ENCODE data around the gene SPATA20.

Gene SPATA20

DNA sequence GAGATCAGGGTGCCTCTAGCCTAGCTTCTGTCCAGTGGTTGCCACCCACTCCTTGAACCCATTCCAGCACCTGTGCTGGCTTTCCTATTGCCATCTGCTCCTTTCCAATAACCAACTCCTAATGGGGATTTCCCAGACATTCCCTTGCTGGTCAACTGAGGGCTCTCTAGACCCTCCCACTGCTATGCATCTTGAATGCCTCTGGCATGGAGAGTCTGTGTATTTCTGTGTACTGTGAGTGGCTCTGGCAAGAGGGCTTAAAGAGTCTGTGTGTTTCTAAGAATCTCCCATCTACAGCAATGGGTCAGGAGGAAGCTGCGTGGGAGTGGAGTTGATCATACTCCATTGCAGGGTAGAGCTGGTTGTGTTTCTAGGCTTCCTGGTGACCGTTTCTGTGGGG lies 25.5 kb upstream of the SPATA20 start:
- no peak for DNase-seq

DNA sequence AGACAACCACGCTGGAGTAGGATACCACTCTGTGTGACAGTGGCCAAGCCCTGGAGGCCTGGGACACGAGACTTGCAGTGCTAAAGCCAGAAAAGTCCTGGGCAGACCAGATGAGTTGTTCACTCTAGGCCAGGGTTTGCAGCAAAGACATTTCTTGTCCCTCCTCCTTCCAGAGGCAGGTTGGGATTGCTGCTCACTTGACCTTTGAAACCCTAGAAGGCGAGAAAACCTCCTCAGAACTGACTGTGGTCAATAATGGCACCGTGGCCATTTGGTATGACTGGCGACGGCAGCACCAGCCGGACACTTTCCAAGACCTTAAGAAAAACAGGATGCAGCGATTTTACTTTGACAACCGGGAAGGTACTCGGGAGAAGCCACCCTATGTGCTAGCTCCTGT lies 24.2 kb upstream of the SPATA20 start:
- no peak for DNase-seq

DNA sequence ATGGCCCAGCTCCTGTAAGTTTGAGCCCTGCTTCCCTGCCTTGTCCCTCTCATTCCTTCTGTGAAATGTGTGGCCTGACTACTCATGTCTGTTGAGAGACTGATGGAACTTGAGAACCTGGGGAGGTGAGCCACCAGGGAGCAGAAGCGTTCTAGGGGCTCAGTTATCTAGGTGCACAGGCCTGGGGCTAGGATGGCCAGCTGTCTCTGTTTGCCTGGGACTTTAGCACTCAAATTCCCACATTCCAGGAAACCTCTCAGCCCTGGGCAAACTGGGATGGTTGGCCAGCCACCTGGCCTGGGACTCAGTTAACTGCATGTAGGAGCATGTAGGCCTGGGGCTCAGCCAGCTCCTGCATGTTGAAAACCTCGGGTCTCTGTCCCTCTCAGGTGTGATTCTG lies 23.8 kb upstream of the SPATA20 start:
- DNase-seq: no peak

DNA sequence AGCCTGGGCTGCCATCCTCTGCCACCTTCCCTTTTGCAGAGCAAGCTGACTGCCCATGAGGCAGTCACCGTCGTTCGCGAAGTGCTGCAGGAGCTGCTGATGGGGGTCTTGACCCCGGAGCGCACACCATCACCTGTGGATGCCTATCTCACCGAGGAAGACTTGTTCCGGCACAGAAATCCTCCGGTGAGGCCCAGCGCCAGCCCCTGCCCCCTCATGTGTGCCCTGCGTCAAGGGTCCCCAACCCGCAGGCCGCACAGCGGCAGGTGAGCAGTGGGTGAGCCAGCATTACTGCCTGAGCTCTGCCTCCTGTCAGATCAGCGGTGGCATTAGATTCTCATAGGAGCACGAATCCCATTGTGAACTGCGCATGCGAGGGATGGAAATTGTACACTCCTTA lies 22.1 kb upstream of the SPATA20 start:
- no peak for DNase-seq

DNA sequence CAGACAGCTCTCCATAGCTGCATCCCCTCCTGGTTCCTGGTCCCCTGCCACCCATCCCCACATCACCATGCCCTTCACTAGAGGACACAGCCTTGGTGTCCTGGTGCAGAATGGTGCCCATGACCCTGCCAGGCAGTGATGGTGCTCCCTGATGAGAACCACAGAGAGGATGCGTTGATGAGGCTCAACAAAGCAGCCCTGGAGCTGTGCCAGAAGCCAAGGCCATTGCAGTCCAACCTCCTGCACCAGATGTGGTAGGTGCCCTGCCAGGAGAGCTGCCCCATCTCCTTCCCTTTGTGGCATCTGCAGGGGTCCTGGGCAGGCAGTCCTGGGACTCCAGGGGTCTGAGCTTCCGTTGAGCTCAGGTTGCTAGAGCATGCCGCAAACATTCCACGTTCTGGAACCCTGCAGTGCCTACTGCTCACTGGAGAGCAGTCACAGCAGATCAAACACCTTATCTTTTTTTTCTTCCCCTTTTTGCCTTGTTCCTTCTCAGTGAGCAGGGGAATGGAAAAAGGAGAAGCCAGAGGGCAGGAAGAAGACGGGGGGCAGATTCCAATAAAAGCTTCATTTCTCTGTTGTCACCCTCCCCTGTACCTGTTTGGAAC lies 19.7 kb upstream of the SPATA20 start:
- no peak for DNase-seq

DNA sequence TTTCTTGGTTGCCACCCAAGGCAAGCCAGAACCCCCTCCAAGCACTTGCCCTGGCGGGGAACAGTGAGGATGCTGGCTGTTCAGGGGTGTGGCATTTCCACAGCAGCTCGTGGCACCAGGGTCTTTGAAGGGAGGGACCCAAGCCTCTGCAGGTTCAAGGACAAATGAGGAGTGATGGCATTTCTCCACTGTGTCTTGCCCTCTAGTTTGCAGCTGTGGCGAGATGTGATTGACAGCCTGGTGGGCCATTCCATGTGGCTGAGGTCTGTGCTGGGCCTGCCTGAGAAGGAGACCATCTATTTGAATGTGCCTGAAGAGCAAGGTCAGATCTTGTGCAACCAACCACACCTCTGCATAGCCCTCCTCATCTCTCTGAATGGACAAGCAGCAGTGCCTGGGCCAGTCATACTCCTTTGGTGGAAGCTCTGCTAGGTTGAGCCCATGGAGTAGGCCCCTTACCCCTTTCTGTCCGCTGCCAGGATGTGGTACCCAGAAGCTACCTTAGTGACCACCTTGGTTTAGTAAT lies 19.0 kb upstream of the SPATA20 start:
- DNase-seq: no peak

DNA sequence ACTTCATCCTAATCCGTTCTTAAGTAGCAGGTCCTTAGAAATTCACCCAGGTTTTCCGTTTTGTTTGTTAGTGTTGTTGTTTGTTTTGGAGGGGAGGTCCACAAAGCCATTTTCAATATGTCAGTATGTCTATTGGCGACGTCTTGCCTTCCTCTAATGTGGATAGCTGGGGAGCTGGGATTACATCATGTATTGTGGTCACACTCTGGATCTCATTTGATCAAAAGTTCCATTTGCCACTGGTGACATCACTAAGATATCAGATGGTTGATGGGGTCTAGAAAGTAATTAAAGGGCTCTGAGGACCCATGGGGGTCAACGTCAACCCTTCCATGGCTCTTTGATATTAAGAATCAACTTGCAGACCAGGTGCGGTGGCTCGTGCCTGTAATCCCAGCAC lies 17.1 kb upstream of the SPATA20 start:
- DNase-seq: no peak

DNA sequence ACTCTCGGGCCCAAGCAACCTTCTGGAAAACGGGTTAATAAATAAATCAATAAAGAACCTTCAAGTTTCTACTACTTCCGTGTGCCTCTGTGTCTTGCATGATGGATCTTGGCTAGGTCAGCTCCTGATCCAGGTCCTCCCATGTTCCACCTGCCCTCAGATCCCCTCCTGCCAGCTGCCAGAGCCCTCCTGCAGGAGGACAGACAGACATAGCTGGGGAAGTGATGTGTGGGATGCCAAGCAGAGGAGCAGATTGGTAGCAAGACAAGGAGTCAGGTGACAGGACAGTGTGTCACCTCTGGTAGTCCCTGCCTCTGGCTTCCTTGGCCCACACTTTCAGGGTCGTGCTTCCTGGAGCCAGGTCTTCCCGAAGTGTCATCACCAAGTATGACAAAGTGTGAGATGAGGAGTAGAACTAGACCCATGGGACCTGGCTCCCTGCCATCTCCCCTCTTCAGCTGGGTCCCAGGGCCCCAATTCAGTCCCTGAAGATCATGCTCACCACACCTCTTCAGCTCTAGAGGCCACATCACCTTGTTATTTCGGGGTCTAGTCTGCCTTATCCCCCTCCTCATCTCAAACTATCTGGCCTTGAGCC lies 15.4 kb upstream of the SPATA20 start:
- DNase-seq: peak; percentile 23

DNA sequence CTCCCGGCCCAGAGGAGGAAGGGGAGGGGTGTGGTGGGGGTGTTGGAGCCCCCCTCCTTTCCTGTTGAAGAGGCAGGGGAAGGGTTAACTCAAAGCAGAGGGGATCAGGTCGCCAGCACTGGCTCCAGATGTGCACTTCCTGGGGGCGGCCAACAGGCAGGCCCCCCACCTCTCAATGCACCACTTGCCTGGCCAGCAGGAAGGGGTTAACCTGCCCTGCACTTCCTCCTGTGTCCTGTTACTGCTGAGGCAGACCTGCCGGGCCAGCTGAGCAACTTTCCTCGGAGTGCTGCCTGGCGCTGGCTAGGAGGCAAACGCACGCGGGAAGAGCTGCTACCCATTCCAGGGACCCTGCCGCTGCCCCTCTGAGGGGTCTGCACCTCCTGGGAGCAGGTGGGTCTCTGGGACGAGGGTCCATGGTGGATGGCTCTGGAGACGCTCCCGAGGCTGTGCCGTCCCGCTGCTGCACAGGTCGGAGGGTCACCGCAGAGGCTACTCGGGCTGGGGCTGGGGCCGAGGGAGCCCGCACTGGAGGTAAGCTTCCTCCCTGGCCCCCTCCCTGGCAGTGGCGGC lies 14.4 kb upstream of the SPATA20 start, which contains the start of gene EPN3:
TSS of gene EPN3 (plus strand) at position 284 of the 573 bp plus-strand sequence. CDS start 3,822 bp downstream, outside the sequence.
- DNase-seq: no peak

DNA sequence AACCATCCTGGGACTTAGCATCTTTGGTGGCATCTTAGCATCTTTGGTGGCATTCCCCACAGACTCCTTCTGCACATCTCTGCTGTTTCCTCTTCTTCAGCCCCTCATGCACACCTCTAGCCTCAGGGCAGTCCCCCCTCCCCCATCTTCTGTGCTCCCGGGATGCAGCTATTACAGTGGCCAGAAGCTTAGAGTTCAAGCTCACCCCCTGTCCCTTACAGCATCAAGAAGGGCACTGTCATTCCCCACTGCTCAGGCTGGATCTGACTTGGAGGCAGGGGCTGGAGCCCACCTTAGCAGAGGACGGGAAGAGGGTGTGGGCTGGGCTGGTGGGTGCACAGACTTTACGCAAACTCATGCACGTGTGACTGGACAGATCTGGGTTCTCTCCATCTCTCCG lies 13.8 kb upstream of the SPATA20 start:
- DNase-seq: no peak

DNA sequence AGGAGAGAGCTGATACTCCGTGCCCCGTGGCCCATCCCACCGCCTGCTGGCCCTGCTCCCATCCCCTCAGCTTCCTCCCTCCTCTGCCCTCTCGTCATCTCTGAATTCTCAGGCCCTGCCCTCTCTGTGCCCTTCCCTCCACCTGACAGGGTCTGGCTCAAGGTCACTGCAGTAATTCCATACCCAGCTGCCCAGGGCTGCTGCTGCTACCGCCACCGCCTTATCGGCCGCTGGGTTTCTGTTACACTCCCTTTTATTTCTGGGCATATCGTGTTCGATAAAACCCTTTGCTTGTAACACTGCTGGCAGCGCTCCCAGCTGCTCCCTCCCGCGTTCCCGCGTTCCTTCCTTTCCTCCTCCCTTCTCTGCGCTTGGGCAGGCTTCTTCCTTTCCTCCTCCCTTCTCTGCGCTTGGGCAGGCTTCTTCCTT lies 13.2 kb upstream of the SPATA20 start:
- no peak for DNase-seq

DNA sequence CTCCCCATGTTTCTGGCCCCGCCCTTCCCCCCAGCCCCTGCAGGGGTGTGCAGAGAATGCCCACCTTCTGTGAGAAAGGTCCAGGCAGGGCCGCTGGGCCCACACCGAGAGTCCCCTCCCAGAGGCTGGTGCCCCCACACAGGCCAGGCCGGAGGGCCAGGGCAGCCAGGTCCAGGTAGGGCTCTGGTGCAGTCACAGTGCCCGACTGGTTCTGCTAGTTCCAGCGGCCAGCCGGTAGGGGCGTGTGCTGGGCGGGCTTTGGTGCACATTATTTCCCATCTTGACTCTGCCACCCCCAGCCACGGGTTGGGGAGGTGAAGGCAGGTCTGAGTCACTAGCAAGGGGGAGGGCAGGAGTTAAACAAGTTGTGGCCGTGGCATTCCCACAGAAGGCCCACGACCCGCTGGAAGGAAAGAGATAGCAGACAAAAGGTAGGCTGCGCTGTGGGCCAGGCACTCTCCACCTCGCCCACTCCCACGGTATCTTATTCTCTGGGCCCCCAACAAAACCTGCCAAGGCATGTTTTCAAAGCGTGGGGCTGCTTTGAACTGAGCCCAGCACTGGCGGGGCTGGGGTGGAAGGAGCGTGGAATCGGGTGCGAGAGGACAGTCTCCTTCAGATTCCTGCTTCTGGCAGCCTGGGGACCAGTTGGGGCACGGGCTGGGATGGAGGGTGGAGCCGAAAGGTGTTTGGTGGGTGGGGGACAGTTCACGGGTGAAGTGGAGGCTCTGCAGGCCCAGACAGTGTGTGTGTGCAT lies 12.6 kb upstream of the SPATA20 start:
- DNase-seq: no peak

DNA sequence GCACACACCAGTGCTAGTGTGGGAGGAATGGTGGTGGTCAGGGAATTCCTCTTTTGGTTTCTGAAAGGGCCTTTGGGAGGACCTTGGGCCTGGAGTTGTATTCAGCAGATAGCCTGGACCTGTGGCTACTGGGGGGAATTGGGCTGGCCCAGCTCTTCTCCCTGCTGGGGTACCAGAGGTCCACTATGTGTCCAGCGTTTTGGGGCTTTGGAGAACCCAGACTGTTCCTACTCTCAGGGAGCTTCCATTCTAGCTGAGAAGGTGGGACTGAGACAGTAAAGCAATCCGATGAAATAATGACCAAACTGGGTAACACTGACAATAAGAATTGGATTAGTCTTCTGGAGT lies 12.0 kb upstream of the SPATA20 start:
- no peak for DNase-seq

DNA sequence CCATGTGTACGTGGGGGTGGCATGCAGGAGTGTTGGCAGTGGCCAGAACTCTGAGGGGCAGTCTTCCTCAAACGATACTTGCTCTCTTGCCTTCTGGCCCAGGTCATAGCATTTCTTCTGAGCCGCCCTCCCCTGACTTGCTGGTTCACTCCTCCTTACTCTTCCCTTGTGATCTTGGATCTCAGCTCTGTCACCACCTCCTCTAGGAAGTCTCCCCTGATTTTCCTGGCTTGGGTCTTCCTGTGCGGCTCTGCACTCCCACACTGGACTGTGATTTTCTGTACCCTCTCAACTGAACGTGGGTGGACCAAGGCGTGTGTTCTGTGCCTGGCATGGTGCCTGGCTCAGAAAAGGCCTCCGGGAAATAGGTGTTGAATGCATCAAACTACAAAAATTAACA lies 11.6 kb upstream of the SPATA20 start:
- no peak for DNase-seq

DNA sequence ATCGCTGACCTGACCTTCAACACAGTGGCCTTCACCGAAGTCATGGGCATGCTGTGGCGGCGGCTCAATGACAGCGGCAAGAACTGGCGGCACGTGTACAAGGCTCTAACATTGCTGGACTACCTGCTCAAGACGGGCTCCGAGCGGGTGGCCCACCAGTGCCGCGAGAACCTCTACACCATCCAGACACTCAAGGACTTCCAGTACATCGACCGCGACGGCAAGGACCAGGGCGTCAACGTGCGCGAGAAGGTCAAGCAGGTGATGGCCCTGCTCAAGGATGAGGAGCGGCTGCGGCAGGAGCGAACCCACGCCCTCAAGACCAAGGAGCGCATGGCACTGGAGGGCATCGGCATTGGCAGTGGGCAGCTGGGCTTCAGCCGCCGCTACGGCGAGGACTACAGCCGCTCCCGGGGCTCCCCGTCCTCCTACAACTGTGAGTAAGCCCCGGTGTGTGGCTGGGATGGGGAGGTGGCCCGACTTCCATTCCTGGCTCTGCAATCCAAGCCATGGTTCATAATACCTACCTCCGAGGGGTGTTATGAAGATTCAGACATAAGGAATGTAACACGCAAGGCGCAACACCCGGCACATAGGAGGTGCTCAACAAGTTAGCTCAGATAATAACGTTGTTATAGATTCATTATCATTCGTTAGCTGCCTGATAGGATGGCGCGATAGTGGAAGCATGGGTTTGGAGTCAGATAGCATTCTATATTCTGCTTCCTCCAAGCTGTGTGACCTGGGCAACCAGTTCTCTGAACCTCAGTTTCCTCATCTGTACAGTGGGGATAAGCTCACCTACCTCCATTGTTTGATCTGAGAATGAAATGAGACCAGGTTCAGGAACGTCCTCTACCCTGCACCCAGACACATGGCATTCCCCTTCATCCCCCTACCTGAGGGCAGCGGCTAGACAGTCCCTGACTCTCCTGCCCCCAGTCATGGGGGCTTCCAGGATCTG lies 10.0 kb upstream of the SPATA20 start:
- DNase-seq: no peak

DNA sequence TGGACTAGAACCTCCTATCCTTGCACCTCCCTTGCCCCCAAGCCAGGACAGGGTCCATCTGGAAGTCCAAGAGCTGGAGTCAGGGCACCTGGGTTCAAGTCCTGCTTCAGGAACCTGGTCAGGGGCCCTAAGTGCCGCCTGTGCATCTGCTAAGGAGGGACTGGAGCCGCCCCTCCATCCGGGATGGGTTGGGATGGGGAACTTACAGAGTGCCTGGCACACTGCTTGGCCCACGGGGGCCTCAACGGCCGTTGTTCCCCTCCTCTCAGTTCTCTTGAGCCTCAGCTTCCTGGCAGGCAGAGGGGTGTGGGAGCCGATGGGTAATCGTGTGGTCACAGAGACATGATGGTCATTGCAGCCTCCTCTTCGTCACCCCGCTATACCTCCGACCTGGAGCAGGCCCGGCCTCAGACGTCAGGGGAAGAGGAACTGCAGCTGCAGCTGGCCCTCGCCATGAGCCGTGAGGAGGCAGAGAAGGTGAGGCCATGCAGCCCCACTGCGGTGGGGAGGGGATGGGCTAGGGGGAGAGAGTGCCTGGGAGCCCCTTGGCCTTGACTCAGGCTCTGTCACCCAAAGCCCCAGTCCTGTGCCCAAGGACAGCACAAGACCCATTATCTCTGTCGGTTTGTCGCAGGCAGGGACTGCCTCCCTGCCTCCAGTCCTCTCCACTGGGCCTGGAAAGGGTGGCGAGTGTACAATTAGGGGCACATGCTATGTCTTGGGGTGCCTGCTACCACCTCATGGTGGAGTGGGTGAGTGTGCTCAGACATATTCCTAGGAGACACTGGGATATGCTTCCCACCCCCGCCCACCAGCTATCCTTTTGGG lies 9.0 kb upstream of the SPATA20 start:
- no peak for DNase-seq

DNA sequence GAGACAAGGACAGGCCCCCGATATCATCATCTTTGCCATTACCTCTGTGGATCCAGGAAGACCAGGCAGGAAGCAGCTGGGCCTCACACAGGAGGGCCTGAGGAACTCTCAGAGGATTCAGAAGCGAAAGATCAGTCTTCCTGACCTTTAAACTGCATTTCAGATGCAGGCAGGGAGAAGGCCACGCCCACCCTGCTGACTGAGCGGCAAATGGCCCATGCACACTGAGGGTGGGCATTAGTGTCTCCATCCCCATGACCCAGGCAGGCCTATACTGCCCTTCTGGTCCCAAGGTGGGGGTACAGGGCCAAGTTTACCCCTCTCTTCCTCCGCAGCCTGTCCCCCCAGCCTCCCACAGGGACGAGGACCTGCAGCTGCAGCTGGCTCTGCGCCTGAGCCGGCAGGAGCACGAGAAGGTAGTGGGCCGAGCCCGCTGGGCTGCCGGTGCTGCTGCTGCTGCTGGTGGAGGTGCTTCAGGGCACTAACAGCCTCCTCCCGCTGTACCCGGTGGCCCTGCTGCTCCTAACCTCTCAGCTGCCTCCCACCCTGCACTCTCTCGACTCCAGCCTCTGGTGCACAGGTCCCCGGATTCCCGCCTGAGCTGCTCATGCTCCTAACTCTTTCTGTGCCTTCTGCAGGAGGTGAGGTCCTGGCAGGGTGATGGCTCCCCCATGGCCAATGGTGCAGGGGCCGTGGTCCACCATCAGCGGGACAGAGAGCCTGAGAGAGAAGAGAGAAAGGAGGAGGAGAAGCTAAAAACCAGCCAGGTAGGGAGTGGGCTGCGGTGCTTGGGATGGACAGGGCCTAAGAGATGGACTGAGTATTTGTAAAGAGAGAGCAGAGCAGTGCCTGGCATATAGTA lies 8.2 kb upstream of the SPATA20 start:
- DNase-seq: no peak

DNA sequence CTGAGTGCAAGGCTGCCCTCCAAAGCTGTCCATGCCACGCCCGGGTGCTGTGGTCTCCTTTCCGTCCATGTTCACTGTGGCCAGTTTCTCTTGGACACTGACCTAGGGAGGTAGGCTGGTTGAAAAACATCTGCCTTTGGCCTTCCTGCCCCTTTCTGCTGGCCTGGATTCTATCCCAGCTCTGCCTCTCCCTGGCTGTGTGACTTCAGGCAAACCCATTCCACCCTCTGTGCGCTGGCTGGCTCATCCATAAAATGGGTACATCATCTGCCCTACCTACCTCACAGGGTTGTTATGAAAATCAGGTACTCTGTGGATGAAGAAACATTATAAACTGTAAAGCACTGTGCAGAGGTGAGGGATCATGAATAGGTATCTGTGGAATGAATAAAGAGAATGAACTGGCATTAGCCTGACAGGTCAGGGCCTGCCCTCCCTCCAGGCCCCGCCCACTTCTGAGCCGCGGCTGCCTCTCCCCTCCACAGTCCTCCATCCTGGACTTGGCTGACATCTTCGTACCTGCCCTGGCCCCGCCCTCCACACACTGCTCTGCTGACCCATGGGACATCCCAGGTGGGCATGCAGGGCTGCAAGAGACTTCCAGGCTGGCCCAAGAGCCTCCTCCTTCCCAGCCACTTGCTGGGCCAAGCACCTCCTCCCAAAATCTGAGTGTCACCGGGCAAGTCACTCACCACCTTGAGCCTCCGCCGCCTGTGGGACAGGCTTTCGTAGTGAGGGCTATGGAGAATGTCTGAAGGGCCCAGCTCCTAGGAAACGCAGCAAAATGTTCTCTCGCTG lies 7.0 kb upstream of the SPATA20 start:
- no peak for DNase-seq

DNA sequence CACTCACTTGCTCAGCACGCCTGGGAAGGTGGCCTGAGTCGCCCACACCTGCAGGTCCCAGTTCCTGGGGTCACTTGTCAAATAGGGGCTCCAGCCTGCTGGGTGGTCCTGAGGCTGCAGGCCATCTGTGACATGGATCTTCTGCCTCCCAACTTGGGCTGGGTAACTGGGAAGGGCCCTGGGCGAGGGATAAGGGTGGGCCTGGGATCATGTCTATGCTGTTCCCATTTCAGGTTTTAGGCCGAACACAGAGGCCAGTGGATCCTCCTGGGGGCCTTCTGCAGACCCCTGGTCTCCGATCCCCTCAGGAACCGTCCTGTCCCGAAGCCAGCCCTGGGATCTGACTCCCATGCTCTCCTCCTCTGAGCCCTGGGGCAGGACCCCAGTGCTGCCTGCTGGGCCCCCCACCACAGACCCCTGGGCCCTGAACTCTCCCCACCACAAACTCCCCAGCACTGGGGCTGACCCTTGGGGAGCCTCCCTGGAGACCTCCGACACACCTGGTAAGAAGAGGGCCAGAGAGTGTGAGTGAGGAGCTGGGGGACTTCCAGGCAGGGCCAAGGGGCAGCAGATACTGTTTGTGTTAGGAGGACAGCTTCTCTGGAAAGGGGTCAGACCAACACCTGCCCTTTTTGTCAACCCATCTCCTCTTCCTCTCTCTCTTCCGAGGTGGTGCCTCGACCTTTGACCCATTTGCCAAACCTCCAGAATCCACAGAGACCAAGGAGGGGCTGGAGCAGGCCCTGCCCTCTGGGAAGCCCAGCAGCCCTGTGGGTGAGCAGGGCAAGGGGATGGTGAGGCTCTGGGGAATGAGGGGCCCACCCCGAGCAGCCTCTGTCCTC lies 6.2 kb upstream of the SPATA20 start:
- no peak for DNase-seq
